GM12878 (cell line): ENCODE data around the gene AEBP1. TPM values are rescaled to one million over a fixed set of nuclear protein-coding genes. Genes with fewer than 3 reads are reported as not detected.

Source experiments
- IKZF2 ChIP-seq, 2 experiments: fragments of 450-650 bp; IDR thresholded peaks; 2 replicates each; pipeline ENCODE4 v1.6.1; 2017; ENCODE audit warnings: mild to moderate bottlenecking in 2 of 2, moderate library complexity in 2 of 2
- MEF2A ChIP-seq: IDR thresholded peaks from 2 replicates; pipeline ENCODE4 v1.6.1; 2011; ENCODE audit warnings: low read depth, mild to moderate bottlenecking, low read length, moderate library complexity; ENCODE audit not compliant: insufficient read depth
- PRDM15 ChIP-seq: fragments of 450-650 bp; formaldehyde crosslinking; IDR thresholded peaks from 2 replicates; pipeline ENCODE4 v1.4.0; 2020; ENCODE audit warnings: mild to moderate bottlenecking, moderate library complexity
- RFX5 ChIP-seq: IDR thresholded peaks from 2 replicates; pipeline ENCODE4 v1.6.1; 2011; ENCODE audit warnings: low read depth, low read length, improper control_type of control experiment
- TCF3 ChIP-seq: IDR thresholded peaks from 2 replicates; pipeline ENCODE4 v1.6.1; 2012; ENCODE audit warnings: low read depth, mild to moderate bottlenecking, low read length, borderline replicate concordance; ENCODE audit not compliant: insufficient read depth
- microRNA-seq: library from miRNA; unstranded; fragments of <30 nt; microRNA quantifications from one replicate; pipeline ENCODE4, GENCODE V29; 2018
- polyA plus RNA-seq, 11 experiments: library from polyadenylated mRNA; depleted of rRNA in 4 of 11; unstranded in 6 of 11; stranded (reverse) in 5 of 11; fragments of >200 nt; fragmentation: Nextera tagmentation in 4 of 11; fragmentation: Illumina TruSeq in 1 of 11; extraction: Ambion mirVana in 4 of 11; extraction: Trizol in 1 of 11; gene quantifications; 1 replicate in 1 of 11; 2 replicates in 10 of 11; pipeline versions ENCODE4 v1.2.1 to v1.2.3, GENCODE V29; 2011 to 2016; ENCODE audit warnings: inconsistent platforms in 2 of 11, missing spikeins in 2 of 11, low read depth in 1 of 11
- small RNA-seq: library from RNA; depleted of rRNA; stranded (forward); fragments of <200 nt; gene quantifications from one replicate; pipeline ENCODE3, GENCODE V24; 2014
- total RNA-seq, 4 experiments: library from RNA; depleted of rRNA in 3 of 4; stranded (reverse); fragments of >200 nt in 3 of 4; fragmentation: Illumina TruSeq in 1 of 4; extraction: Trizol in 1 of 4; gene quantifications; 2 replicates each; pipeline versions ENCODE4 v1.2.1 to v1.2.3, GENCODE V29; 2013 to 2021

Gene AEBP1
- total and polyA plus RNA-seq, 10 of the 15 experiments (the other 5 are each of a cell fraction or from before 2014, with no cell fraction given) = 0.06 to 0.23 (median 0.11) TPM; not detected in 5

- no peak for TF ChIP-seq PRDM15 (CRISPR knock-in tag)
- no peak for TF ChIP-seq TCF3
- no peak for TF ChIP-seq RFX5
- no peak for TF ChIP-seq MEF2A
- TF ChIP-seq IKZF2 (IDR thresholded peaks at IDR 0.05) = no peak
Measured at GRCh38 chr7:44163591-44163990, 59.4 kb downstream of the AEBP1 start (continued).

Small RNA genes lying within 50 kb of the gene (microRNA-seq; reads per million reads assigned to microRNA genes)
- 4.0 reads per million, percentile 23 among the genes with 10 or more reads in this experiment for gene MIR6838

Small RNA genes lying within 50 kb of the gene (small RNA-seq; reads per million reads assigned to genes)
- gene RNA5SP230 = not detected

Other genes starting within 250 kb of the AEBP1 start
Only the 7 nearest of the 12 such genes appear.
- gene DBNL, start 59.6 kb upstream of the AEBP1 start, total RNA-seq (2014; rRNA removed) = 113 and 117 TPM in 2 replicates
- 62.0 and 65.6 TPM in 2 replicates for gene DBNL, start 59.6 kb upstream of the AEBP1 start, total RNA-seq (2014; rRNA removed; fragmentation: Illumina TruSeq; extraction: Trizol)
- gene DBNL, start 59.6 kb upstream of the AEBP1 start, total RNA-seq (2021) = 108 and 110 TPM in 2 replicates
- gene DBNL, start 59.6 kb upstream of the AEBP1 start, polyA plus RNA-seq (2011; rRNA removed) = 32.2 and 58.3 TPM in 2 replicates
- gene DBNL, start 59.6 kb upstream of the AEBP1 start, polyA plus RNA-seq (2014; fragmentation: Illumina TruSeq; extraction: Trizol) = 30.2 and 78.1 TPM in 2 replicates
- 10 to 100 TPM in 1 of 2 experiments, 1 to 10 TPM in 1; 4.1 to 18.5 TPM for gene DBNL, start 59.6 kb upstream of the AEBP1 start, polyA plus RNA-seq (2014; fragmentation: Nextera tagmentation; extraction: Ambion mirVana)
- 90.4 and 108 TPM in 2 replicates for gene DBNL, start 59.6 kb upstream of the AEBP1 start, polyA plus RNA-seq (2014; rRNA removed)
- 100 to 1,000 TPM; 161 to 179 TPM for gene DBNL, start 59.6 kb upstream of the AEBP1 start, polyA plus RNA-seq (2016; fragmentation: Nextera tagmentation; extraction: Ambion mirVana)
- gene PGAM2, start 38.8 kb upstream of the AEBP1 start, total RNA-seq (2014; rRNA removed) = not detected in 2 replicates
- gene PGAM2, start 38.8 kb upstream of the AEBP1 start, total RNA-seq (2014; rRNA removed; fragmentation: Illumina TruSeq; extraction: Trizol) = not detected in 2 replicates
- 0.24 TPM in 1 of 2 replicates, not detected in the other for gene PGAM2, start 38.8 kb upstream of the AEBP1 start, total RNA-seq (2021)
- gene PGAM2, start 38.8 kb upstream of the AEBP1 start, polyA plus RNA-seq (2011; rRNA removed) = not detected in 2 replicates
- gene PGAM2, start 38.8 kb upstream of the AEBP1 start, polyA plus RNA-seq (2014; fragmentation: Illumina TruSeq; extraction: Trizol) = not detected in 2 replicates
- gene PGAM2, start 38.8 kb upstream of the AEBP1 start, polyA plus RNA-seq (2014; fragmentation: Nextera tagmentation; extraction: Ambion mirVana) = not detected
- 0.13 TPM in 1 of 2 replicates, not detected in the other for gene PGAM2, start 38.8 kb upstream of the AEBP1 start, polyA plus RNA-seq (2014; rRNA removed)
- gene PGAM2, start 38.8 kb upstream of the AEBP1 start, polyA plus RNA-seq (2016; fragmentation: Nextera tagmentation; extraction: Ambion mirVana) = not detected
- 23.3 and 24.8 TPM in 2 replicates for gene POLM, start 21.8 kb upstream of the AEBP1 start, total RNA-seq (2014; rRNA removed)
- gene POLM, start 21.8 kb upstream of the AEBP1 start, total RNA-seq (2014; rRNA removed; fragmentation: Illumina TruSeq; extraction: Trizol) = 13.5 and 14.1 TPM in 2 replicates
- gene POLM, start 21.8 kb upstream of the AEBP1 start, total RNA-seq (2021) = 33.8 and 37.8 TPM in 2 replicates
- 11.0 and 15.9 TPM in 2 replicates for gene POLM, start 21.8 kb upstream of the AEBP1 start, polyA plus RNA-seq (2011; rRNA removed)
- 8.0 and 16.1 TPM in 2 replicates for gene POLM, start 21.8 kb upstream of the AEBP1 start, polyA plus RNA-seq (2014; fragmentation: Illumina TruSeq; extraction: Trizol)
- 1 to 10 TPM; 3.1 to 4.6 TPM for gene POLM, start 21.8 kb upstream of the AEBP1 start, polyA plus RNA-seq (2014; fragmentation: Nextera tagmentation; extraction: Ambion mirVana)
- gene POLM, start 21.8 kb upstream of the AEBP1 start, polyA plus RNA-seq (2014; rRNA removed) = 39.4 and 41.5 TPM in 2 replicates
- gene POLM, start 21.8 kb upstream of the AEBP1 start, polyA plus RNA-seq (2016; fragmentation: Nextera tagmentation; extraction: Ambion mirVana) = 10 to 100 TPM; 22.0 to 23.2 TPM
- gene POLD2, start 19.2 kb downstream of the AEBP1 start, total RNA-seq (2014; rRNA removed) = 149 and 169 TPM in 2 replicates
- 97.5 and 105 TPM in 2 replicates for gene POLD2, start 19.2 kb downstream of the AEBP1 start, total RNA-seq (2014; rRNA removed; fragmentation: Illumina TruSeq; extraction: Trizol)
- gene POLD2, start 19.2 kb downstream of the AEBP1 start, total RNA-seq (2021) = 169 TPM in 2 replicates
- gene POLD2, start 19.2 kb downstream of the AEBP1 start, polyA plus RNA-seq (2011; rRNA removed) = 113 and 179 TPM in 2 replicates
- 61.8 and 118 TPM in 2 replicates for gene POLD2, start 19.2 kb downstream of the AEBP1 start, polyA plus RNA-seq (2014; fragmentation: Illumina TruSeq; extraction: Trizol)
- gene POLD2, start 19.2 kb downstream of the AEBP1 start, polyA plus RNA-seq (2014; fragmentation: Nextera tagmentation; extraction: Ambion mirVana) = 10 to 100 TPM; 19.1 to 42.7 TPM
- 193 and 194 TPM in 2 replicates for gene POLD2, start 19.2 kb downstream of the AEBP1 start, polyA plus RNA-seq (2014; rRNA removed)
- gene POLD2, start 19.2 kb downstream of the AEBP1 start, polyA plus RNA-seq (2016; fragmentation: Nextera tagmentation; extraction: Ambion mirVana) = 100 to 1,000 TPM; 266 to 287 TPM
- not detected in 2 replicates for gene MYL7, start 37.0 kb downstream of the AEBP1 start, total RNA-seq (2014; rRNA removed)
- not detected in 2 replicates for gene MYL7, start 37.0 kb downstream of the AEBP1 start, total RNA-seq (2014; rRNA removed; fragmentation: Illumina TruSeq; extraction: Trizol)
- not detected in 2 replicates for gene MYL7, start 37.0 kb downstream of the AEBP1 start, total RNA-seq (2021)
- gene MYL7, start 37.0 kb downstream of the AEBP1 start, polyA plus RNA-seq (2011; rRNA removed) = not detected in 2 replicates
- not detected in 2 replicates for gene MYL7, start 37.0 kb downstream of the AEBP1 start, polyA plus RNA-seq (2014; fragmentation: Illumina TruSeq; extraction: Trizol)
- gene MYL7, start 37.0 kb downstream of the AEBP1 start, polyA plus RNA-seq (2014; fragmentation: Nextera tagmentation; extraction: Ambion mirVana) = not detected
- gene MYL7, start 37.0 kb downstream of the AEBP1 start, polyA plus RNA-seq (2014; rRNA removed) = not detected in 2 replicates
- gene MYL7, start 37.0 kb downstream of the AEBP1 start, polyA plus RNA-seq (2016; fragmentation: Nextera tagmentation; extraction: Ambion mirVana) = 1 to 10 TPM in 1 of 2 experiments, not detected in 1; 1.9 TPM
- gene GCK, start 85.1 kb downstream of the AEBP1 start, total RNA-seq (2014; rRNA removed) = not detected in 2 replicates
- gene GCK, start 85.1 kb downstream of the AEBP1 start, total RNA-seq (2014; rRNA removed; fragmentation: Illumina TruSeq; extraction: Trizol) = not detected in 2 replicates
- 0.24 TPM in 1 of 2 replicates, not detected in the other for gene GCK, start 85.1 kb downstream of the AEBP1 start, total RNA-seq (2021)
- gene GCK, start 85.1 kb downstream of the AEBP1 start, polyA plus RNA-seq (2011; rRNA removed) = not detected in 2 replicates
- gene GCK, start 85.1 kb downstream of the AEBP1 start, polyA plus RNA-seq (2014; fragmentation: Illumina TruSeq; extraction: Trizol) = not detected in 2 replicates
- gene GCK, start 85.1 kb downstream of the AEBP1 start, polyA plus RNA-seq (2014; fragmentation: Nextera tagmentation; extraction: Ambion mirVana) = under 1 TPM in 1 of 2 experiments, not detected in 1; 0.16 TPM
- not detected in 2 replicates for gene GCK, start 85.1 kb downstream of the AEBP1 start, polyA plus RNA-seq (2014; rRNA removed)
- under 1 TPM in 1 of 2 experiments, not detected in 1; 0.06 TPM for gene GCK, start 85.1 kb downstream of the AEBP1 start, polyA plus RNA-seq (2016; fragmentation: Nextera tagmentation; extraction: Ambion mirVana)
- gene YKT6, start 96.6 kb downstream of the AEBP1 start, total RNA-seq (2014; rRNA removed) = 72.0 and 78.8 TPM in 2 replicates
- gene YKT6, start 96.6 kb downstream of the AEBP1 start, total RNA-seq (2014; rRNA removed; fragmentation: Illumina TruSeq; extraction: Trizol) = 48.0 and 48.2 TPM in 2 replicates
- gene YKT6, start 96.6 kb downstream of the AEBP1 start, total RNA-seq (2021) = 70.1 and 74.6 TPM in 2 replicates
- gene YKT6, start 96.6 kb downstream of the AEBP1 start, polyA plus RNA-seq (2011; rRNA removed) = 51.2 and 71.2 TPM in 2 replicates
- 65.7 and 69.7 TPM in 2 replicates for gene YKT6, start 96.6 kb downstream of the AEBP1 start, polyA plus RNA-seq (2014; fragmentation: Illumina TruSeq; extraction: Trizol)
- gene YKT6, start 96.6 kb downstream of the AEBP1 start, polyA plus RNA-seq (2014; fragmentation: Nextera tagmentation; extraction: Ambion mirVana) = 1 to 10 TPM; 1.7 to 3.9 TPM
- gene YKT6, start 96.6 kb downstream of the AEBP1 start, polyA plus RNA-seq (2014; rRNA removed) = 95.2 and 103 TPM in 2 replicates
- gene YKT6, start 96.6 kb downstream of the AEBP1 start, polyA plus RNA-seq (2016; fragmentation: Nextera tagmentation; extraction: Ambion mirVana) = 10 to 100 TPM; 68.0 to 75.1 TPM